ENCODE results near the gene TRPM2.

GRCh38 chr21:44418876-44419230 is 65.4 kb downstream of the TRPM2 start:
- TF ChIP-seq, protein P1, sequence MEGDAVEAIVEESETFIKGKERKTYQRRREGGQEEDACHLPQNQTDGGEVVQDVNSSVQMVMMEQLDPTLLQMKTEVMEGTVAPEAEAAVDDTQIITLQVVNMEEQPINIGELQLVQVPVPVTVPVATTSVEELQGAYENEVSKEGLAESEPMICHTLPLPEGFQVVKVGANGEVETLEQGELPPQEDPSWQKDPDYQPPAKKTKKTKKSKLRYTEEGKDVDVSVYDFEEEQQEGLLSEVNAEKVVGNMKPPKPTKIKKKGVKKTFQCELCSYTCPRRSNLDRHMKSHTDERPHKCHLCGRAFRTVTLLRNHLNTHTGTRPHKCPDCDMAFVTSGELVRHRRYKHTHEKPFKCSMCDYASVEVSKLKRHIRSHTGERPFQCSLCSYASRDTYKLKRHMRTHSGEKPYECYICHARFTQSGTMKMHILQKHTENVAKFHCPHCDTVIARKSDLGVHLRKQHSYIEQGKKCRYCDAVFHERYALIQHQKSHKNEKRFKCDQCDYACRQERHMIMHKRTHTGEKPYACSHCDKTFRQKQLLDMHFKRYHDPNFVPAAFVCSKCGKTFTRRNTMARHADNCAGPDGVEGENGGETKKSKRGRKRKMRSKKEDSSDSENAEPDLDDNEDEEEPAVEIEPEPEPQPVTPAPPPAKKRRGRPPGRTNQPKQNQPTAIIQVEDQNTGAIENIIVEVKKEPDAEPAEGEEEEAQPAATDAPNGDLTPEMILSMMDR (IDR thresholded peaks at IDR 0.05; ENCODE audit: low read depth, low read length) = no peak
- TF ChIP-seq EZH2phosphoT487 (IDR thresholded peaks at IDR 0.05; ENCODE audit: low read depth) = no peak

All from OCI-LY3 (cell line).